Tibial nerve (tissue), 4 donors: ENCODE data around the gene LYRM4. TPM values are rescaled to one million over a fixed set of nuclear protein-coding genes. Genes with fewer than 3 reads are reported as not detected.

Source experiments
- DNase-seq, 2 donors: peaks; one replicate each; pipeline ENCODE4 v3.0.0-alpha.2; 2019; ENCODE audit warnings: low spot score in 2 of 2
- H3K27ac ChIP-seq, 4 donors: fragments of 200-600 bp; sonication (generic) in 3 of 4; one replicate each; pipeline ENCODE4 v1.5.1; 2017 to 2019; ENCODE audit warnings: mild to moderate bottlenecking in 1 of 4
- H3K27me3 ChIP-seq, 2 donors: fragments of 200-600 bp; sonication (generic) in 1 of 2; one replicate each; pipeline versions ENCODE4 v1.5.1 to v1.6.0; 2017 to 2019
- H3K36me3 ChIP-seq, 3 donors: fragments of 200-600 bp; sonication (generic); one replicate each; pipeline ENCODE4 v1.5.1; 2018 to 2019
- H3K4me1 ChIP-seq, 4 donors: fragments of 200-600 bp; sonication (generic) in 3 of 4; one replicate each; pipeline ENCODE4 v1.5.1; 2017 to 2019
- H3K4me3 ChIP-seq, 4 donors: fragments of 200-600 bp; sonication (generic) in 3 of 4; one replicate each; pipeline ENCODE4 v1.5.1; 2017 to 2019; ENCODE audit warnings: mild to moderate bottlenecking in 1 of 4, moderate library complexity in 1 of 4
- H3K9me3 ChIP-seq, 4 donors: fragments of 200-600 bp; sonication (generic) in 3 of 4; one replicate each; pipeline ENCODE4 v1.5.1; 2017 to 2019
- EP300 ChIP-seq, 2 donors: sonication (generic); formaldehyde crosslinking; IDR thresholded peaks; one replicate each; pipeline ENCODE4 v1.6.1; 2017; ENCODE audit warnings: antibody characterized with exemption in 2 of 2, mild to moderate bottlenecking in 1 of 2
- POLR2A ChIP-seq, 2 donors: fragments of 450-650 bp; IDR thresholded peaks; one replicate each; pipeline ENCODE4 v1.6.1; 2017; ENCODE audit warnings: antibody characterized with exemption in 2 of 2, mild to moderate bottlenecking in 2 of 2, moderate library complexity in 2 of 2
- WGBS, 2 donors: methylation state at CpG; one replicate each; pipeline ENCODE4 v1.1.5; 2018; 5-methylcytosine and 5-hydroxymethylcytosine counted together
- total RNA-seq, 4 donors: library from RNA; depleted of rRNA; stranded (reverse); fragments of >200 nt; gene quantifications; one replicate each; pipeline ENCODE4 v1.1.0, GENCODE V29; 2016
- TF ChIP-seq, protein P1 (sequence below), 5 experiments: fragments of 200-600 bp in 3 of 5; fragments of 450-650 bp in 2 of 5; sonication (generic) in 3 of 5; IDR thresholded peaks; one replicate each; pipeline ENCODE4 v1.5.1; 2016 to 2019; ENCODE audit warnings: antibody characterized with exemption in 5 of 5, mild to moderate bottlenecking in 3 of 5, moderate library complexity in 2 of 5

The LYRM4 gene
- total RNA-seq, 4 donors from 2014 or later: 21.8 to 31.0 (median 27.4) TPM

DNA sequence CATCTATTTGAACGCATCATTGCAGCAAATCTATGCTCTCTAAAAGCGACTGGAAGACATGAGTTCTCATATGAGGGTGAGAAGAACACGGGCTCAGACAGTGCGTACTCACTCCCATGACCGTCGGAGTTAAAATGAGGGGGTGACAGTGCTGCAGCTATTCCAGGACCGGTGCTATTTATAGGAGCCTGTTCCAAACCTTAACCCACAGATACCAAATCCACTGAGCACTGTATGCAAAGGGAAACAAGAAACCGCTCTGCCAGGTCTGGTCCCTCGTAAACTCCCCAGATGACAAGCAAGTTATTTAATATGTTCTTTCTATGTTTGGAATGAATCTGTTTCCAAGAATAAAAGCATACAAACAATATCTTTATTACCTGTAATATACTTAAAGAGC lies 152.7 kb downstream of the LYRM4 start:
- TF ChIP-seq EP300 (IDR thresholded peaks at IDR 0.05) (no peak), POLR2A (IDR thresholded peaks at IDR 0.05) (no peak)
- TF ChIP-seq, protein P1, sequence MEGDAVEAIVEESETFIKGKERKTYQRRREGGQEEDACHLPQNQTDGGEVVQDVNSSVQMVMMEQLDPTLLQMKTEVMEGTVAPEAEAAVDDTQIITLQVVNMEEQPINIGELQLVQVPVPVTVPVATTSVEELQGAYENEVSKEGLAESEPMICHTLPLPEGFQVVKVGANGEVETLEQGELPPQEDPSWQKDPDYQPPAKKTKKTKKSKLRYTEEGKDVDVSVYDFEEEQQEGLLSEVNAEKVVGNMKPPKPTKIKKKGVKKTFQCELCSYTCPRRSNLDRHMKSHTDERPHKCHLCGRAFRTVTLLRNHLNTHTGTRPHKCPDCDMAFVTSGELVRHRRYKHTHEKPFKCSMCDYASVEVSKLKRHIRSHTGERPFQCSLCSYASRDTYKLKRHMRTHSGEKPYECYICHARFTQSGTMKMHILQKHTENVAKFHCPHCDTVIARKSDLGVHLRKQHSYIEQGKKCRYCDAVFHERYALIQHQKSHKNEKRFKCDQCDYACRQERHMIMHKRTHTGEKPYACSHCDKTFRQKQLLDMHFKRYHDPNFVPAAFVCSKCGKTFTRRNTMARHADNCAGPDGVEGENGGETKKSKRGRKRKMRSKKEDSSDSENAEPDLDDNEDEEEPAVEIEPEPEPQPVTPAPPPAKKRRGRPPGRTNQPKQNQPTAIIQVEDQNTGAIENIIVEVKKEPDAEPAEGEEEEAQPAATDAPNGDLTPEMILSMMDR (IDR thresholded peaks at IDR 0.05): no peak
- Histone ChIP-seq H3K36me3 (peaks cover 0 to 52% (median 0%) of the 10 kb centered on the region in 3 donors), H3K9me3 (no peaks in the 10 kb centered on the region), H3K27ac (no peak overlapping the region), H3K4me3 (no peak overlapping the region), H3K4me1 (no peaks in the 10 kb centered on the region), H3K27me3 (no peaks in the 10 kb centered on the region)
- no peak for DNase-seq
- WGBS, 2 donors: 74 to 75% methylated on average over 9 of the region's 9 CpGs

DNA sequence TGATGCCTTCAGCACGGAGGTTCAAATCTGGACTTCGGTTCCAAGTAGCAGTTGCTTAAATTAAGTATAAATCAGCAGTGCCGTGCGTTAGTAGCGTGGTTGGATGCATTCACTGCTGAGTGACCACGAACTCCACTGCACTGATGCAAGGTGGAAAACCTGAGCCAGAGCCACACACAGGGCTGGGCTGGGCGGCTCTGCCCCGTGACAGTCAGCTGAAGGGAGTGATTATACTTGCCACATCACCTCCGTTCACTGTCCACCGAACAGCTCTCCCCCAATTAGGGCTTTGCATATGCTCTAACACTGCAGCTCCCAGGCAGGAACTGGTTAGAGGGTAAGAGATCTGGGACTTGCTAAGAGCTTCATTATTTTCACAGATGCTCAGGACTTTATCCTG lies 153.4 kb downstream of the LYRM4 start:
- no peak for TF ChIP-seq POLR2A (IDR thresholded peaks at IDR 0.05)
- no peak overlapping the region for H3K4me3 ChIP-seq
- no peaks in the 10 kb centered on the region for H3K4me1 ChIP-seq
- no peaks in the 10 kb centered on the region for H3K27me3 ChIP-seq
- H3K36me3 ChIP-seq: peaks cover 0 to 50% (median 0%) of the 10 kb centered on the region in 3 donors
- no peak overlapping the region for H3K27ac ChIP-seq
- DNase-seq: no peak
- 90 to 94% methylated on average over 10 of the region's 10 CpGs for WGBS, 2 donors
- H3K9me3 ChIP-seq: no peaks in the 10 kb centered on the region

DNA sequence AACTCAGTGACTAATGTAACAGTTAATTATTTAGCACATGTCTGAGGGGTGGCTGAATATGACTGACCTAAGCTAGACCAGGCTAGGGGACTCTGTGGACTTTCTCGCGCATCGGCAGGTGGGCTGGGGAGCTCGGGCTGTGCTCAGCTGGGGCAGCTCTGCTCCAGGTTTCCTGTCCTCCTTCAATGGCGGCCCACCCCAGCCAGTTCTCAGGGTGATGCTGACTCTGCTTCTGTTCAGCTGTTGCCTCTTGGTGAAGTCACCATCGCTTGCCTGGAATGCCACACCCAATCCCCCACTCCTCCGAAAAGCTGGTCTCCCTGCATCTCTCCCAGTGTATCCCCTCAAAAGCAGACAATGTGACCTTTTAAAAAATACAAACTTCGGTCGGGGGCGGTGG lies 155.6 kb downstream of the LYRM4 start:
- Histone ChIP-seq H3K4me3 (no peak overlapping the region), H3K27ac (no peak overlapping the region), H3K27me3 (no peaks in the 10 kb centered on the region), H3K9me3 (no peaks in the 10 kb centered on the region), H3K4me1 (no peaks in the 10 kb centered on the region), H3K36me3 (peaks cover 0 to 28% (median 0%) of the 10 kb centered on the region in 3 donors)
- 93 to 97% methylated on average over 10 of the region's 10 CpGs for WGBS, 2 donors
- no peak for TF ChIP-seq POLR2A (IDR thresholded peaks at IDR 0.05)
- no peak for TF ChIP-seq EP300 (IDR thresholded peaks at IDR 0.05)
- TF ChIP-seq, protein P1 (IDR thresholded peaks at IDR 0.05): no peak
- DNase-seq: no peak

DNA sequence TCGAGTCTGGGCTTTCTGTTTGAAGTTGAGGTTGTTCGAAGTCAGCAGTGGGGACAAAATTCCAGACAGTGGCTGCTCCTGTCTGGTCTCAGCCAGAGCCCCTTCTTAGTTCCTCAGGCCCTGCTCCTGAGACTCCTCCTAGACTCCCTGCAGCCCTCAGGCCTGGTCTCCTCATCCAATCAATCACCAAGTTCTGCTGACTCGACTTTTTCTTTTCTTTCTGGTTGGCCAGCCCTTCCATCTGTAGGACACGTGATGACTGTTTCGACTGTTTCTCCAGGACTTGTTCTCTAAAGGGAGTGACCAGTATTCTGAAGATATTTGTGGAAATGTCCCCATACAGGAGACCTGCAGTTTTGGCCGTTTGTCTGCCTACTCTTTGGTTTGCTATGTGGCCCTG lies 156.1 kb downstream of the LYRM4 start:
- Histone ChIP-seq H3K36me3 (peaks cover 0 to 28% (median 0%) of the 10 kb centered on the region in 3 donors), H3K4me3 (no peak overlapping the region), H3K4me1 (no peaks in the 10 kb centered on the region), H3K27me3 (no peaks in the 10 kb centered on the region), H3K27ac (no peak overlapping the region), H3K9me3 (no peaks in the 10 kb centered on the region)
- TF ChIP-seq, protein P1 (IDR thresholded peaks at IDR 0.05): no peak
- no peak for TF ChIP-seq EP300 (IDR thresholded peaks at IDR 0.05)
- no peak for TF ChIP-seq POLR2A (IDR thresholded peaks at IDR 0.05)
- no peak for DNase-seq
- 94 to 95% methylated on average over 6 of the region's 6 CpGs for WGBS, 2 donors

DNA sequence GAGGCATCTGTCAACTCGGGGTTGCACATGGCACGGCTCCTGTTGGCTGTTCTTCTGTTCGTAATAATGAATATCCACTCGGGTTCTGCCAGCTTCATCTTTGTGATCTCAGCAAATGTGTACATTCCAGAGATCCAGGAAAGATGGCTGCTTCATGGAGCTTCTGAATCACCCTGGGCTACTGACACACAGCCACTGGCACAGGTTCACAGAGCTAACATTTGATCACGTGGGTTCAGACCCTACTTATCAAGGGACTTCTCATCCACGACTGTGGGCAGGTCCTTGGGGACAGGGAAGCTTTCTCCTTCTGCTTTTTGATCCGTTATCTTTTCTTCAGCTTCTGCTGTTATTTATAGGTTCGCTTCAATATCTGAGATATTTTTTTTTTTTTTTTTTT lies 157.5 kb downstream of the LYRM4 start:
- no peak for DNase-seq
- H3K36me3 ChIP-seq: peaks cover 0 to 17% (median 0%) of the 10 kb centered on the region in 3 donors

More for the DNA sequence above, 157.5 kb downstream of the LYRM4 start:
- no peak overlapping the region for H3K4me3 ChIP-seq
- no peaks in the 10 kb centered on the region for H3K9me3 ChIP-seq
- H3K4me1 ChIP-seq: no peaks in the 10 kb centered on the region
- no peak overlapping the region for H3K27ac ChIP-seq
- H3K27me3 ChIP-seq: no peaks in the 10 kb centered on the region
- TF ChIP-seq, protein P1 (IDR thresholded peaks at IDR 0.05): no peak
- TF ChIP-seq EP300 (IDR thresholded peaks at IDR 0.05): no peak
- no peak for TF ChIP-seq POLR2A (IDR thresholded peaks at IDR 0.05)
- 80 to 92% methylated on average over 8 of the region's 8 CpGs for WGBS, 2 donors
